ENCODE data around the gene PPP1R9B.

Gene PPP1R9B

DNA sequence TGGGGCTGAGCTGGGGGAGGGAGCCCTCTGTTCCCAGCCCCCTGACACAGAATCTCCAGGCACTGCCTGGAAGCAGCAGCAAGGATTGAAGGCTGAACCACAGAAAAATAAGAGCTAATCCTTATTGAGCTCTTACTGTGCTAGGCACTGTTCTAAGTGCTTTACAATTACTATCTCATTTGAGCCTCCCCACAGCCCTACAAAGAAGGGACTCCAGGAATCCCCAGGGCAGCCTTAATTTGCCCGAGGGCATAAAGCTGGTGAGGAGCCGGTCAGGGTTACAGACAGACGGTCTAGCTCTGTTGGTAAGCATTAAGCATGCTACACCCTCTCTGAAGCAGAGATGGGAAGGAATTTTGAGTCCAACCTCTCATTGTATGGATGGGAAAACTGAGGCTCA lies 27.5 kb downstream of the PPP1R9B start:
- no peak overlapping the region for H3K27ac ChIP-seq (ENCODE audit: low read depth, low read length)
- no peaks in the 10 kb centered on the region for H3K9me3 ChIP-seq (ENCODE audit: control insufficient read depth in 1 of 2, low read length in 2 of 2)
- H3K4me1 ChIP-seq (ENCODE audit: control insufficient read depth in 1 of 2, insufficient read depth in 2 of 2, low read length in 2 of 2), result peaks cover 8 to 16% of the 10 kb centered on the region in 2 donors
- H3K27me3 ChIP-seq (ENCODE audit: control insufficient read depth in 1 of 2, insufficient read depth in 2 of 2, low read length in 2 of 2), result peaks cover 0 to 3% of the 10 kb centered on the region in 2 donors
- H3K4me3 ChIP-seq (ENCODE audit: low read depth in 1 of 2, low read length in 2 of 2), result no peak overlapping the region
- no peak overlapping the region for H3K9ac ChIP-seq (ENCODE audit: low read depth in 1 of 2, low read length in 2 of 2)
- no peaks in the 10 kb centered on the region for H3K36me3 ChIP-seq (ENCODE audit: control insufficient read depth in 1 of 2, insufficient read depth in 2 of 2, low read length in 2 of 2)

DNA sequence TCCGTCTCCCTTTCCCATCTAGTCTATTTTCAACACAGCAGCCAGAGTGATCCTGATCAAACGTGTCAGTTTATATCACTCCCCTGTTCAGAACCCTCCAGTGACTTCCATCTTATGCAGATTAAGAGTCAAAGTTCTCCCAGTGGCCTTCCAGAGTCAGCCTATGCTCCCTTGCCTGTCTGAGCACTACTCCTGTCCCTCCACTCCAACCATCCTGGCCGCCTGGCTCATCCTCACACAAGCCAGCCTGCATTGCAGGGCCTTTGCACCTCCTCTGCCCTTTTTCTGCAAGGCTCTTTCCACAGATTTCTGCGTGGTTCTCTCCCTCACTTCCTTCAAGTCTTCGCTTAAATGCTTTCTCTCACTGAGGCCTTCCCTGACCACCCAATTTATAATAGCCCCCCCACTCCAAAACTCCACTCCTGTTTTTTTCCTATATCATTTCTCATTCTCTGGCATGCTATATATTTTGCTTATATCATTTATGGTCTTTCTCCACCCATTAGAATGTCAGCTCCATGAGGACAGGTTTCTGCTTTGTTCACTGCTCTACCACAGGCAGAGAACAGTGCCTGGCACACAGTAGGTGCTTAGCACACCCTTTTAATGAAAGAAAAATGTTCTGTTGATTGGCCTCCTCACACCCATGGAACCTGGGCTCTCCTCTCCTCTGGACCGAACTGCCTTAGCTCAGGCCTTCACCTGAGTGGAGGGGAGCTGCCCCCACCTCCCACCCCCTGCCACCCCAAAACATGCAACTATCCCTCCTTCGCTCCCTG lies 29.8 kb downstream of the PPP1R9B start:
- H3K27ac ChIP-seq (ENCODE audit: low read depth, low read length), result no peak overlapping the region
- H3K9ac ChIP-seq (ENCODE audit: low read depth in 1 of 2, low read length in 2 of 2), result no peak overlapping the region
- H3K4me3 ChIP-seq (ENCODE audit: low read depth in 1 of 2, low read length in 2 of 2), result no peak overlapping the region
- H3K4me1 ChIP-seq (ENCODE audit: control insufficient read depth in 1 of 2, insufficient read depth in 2 of 2, low read length in 2 of 2), result peaks cover 12 to 17% of the 10 kb centered on the region in 2 donors
- H3K9me3 ChIP-seq (ENCODE audit: control insufficient read depth in 1 of 2, low read length in 2 of 2), result no peaks in the 10 kb centered on the region
- peaks cover 4 to 8% of the 10 kb centered on the region in 2 donors for H3K27me3 ChIP-seq (ENCODE audit: control insufficient read depth in 1 of 2, insufficient read depth in 2 of 2, low read length in 2 of 2)
- no peaks in the 10 kb centered on the region for H3K36me3 ChIP-seq (ENCODE audit: control insufficient read depth in 1 of 2, insufficient read depth in 2 of 2, low read length in 2 of 2)

DNA sequence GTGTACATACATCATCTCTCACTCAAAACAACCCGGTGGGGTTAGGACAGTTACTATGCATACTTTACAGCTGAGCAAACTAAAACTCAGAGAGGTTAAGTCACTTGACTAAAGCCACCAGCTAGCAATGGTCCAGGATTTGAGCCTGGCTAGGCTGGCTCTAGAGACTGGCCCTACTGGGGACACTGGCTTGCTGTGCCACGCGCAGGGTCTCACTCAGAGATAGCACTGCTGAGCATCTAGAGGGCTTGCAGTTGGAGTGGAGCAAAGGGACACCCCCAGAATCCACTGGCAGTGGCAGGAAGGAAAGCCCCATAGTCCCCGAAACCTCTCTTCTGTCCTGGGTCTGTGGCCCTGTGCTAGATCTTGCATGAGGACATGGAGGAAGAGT lies 31.7 kb downstream of the PPP1R9B start:
- Histone ChIP-seq H3K4me3 (ENCODE audit: low read depth in 1 of 2, low read length in 2 of 2) (no peak overlapping the region), H3K9ac (ENCODE audit: low read depth in 1 of 2, low read length in 2 of 2) (no peak overlapping the region), H3K4me1 (ENCODE audit: control insufficient read depth in 1 of 2, insufficient read depth in 2 of 2, low read length in 2 of 2) (peaks cover 9 to 21% of the 10 kb centered on the region in 2 donors), H3K9me3 (ENCODE audit: control insufficient read depth in 1 of 2, low read length in 2 of 2) (no peaks in the 10 kb centered on the region), H3K36me3 (ENCODE audit: control insufficient read depth in 1 of 2, insufficient read depth in 2 of 2, low read length in 2 of 2) (no peaks in the 10 kb centered on the region), H3K27ac (ENCODE audit: low read depth, low read length) (no peak overlapping the region), H3K27me3 (ENCODE audit: control insufficient read depth in 1 of 2, insufficient read depth in 2 of 2, low read length in 2 of 2) (peaks cover 9 to 14% of the 10 kb centered on the region in 2 donors)

DNA sequence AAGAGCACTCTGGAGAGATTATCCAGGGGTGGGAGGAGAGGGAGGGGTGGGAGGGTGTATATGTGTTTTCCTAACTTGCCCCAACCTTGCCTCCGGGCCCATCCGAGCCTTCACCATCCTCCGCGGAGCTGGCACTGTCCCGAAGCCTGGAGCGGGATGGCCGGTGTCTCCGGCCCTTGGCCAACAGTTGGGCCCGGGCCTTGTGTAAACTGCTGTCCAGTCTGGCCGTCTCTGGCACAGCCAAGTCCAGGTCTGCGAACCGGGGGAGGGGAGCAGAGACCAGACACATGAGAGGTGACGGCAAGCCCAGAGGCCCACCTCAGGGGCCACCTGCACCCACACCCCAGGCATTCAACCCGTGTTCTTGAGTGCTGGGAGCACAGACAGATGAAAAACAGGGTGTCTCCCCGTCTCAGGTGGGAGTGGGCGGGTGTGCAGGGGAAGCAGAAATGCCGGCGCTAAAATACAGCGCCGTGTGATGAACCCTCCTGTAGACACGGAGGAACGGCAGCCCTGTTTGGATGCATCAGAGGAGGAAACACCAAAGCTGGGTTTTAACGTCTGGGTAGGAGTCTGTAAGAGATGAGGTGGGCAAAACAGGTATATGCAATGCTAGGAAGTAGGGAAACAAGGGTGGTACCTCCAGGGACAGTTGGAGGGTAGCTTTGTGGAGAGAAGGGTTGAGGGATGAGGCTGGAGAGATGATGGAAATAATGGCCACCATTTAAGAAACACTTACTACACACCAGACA lies 32.2 kb downstream of the PPP1R9B start:
- no peaks in the 10 kb centered on the region for H3K36me3 ChIP-seq (ENCODE audit: control insufficient read depth in 1 of 2, insufficient read depth in 2 of 2, low read length in 2 of 2)
- H3K9me3 ChIP-seq (ENCODE audit: control insufficient read depth in 1 of 2, low read length in 2 of 2), result no peaks in the 10 kb centered on the region
- H3K4me3 ChIP-seq (ENCODE audit: low read depth in 1 of 2, low read length in 2 of 2), result no peak overlapping the region
- no peak overlapping the region for H3K27ac ChIP-seq (ENCODE audit: low read depth, low read length)
- peaks cover 4 to 19% of the 10 kb centered on the region in 2 donors for H3K4me1 ChIP-seq (ENCODE audit: control insufficient read depth in 1 of 2, insufficient read depth in 2 of 2, low read length in 2 of 2)
- no peak overlapping the region for H3K9ac ChIP-seq (ENCODE audit: low read depth in 1 of 2, low read length in 2 of 2)
- peaks cover 9 to 14% of the 10 kb centered on the region in 2 donors for H3K27me3 ChIP-seq (ENCODE audit: control insufficient read depth in 1 of 2, insufficient read depth in 2 of 2, low read length in 2 of 2)

DNA sequence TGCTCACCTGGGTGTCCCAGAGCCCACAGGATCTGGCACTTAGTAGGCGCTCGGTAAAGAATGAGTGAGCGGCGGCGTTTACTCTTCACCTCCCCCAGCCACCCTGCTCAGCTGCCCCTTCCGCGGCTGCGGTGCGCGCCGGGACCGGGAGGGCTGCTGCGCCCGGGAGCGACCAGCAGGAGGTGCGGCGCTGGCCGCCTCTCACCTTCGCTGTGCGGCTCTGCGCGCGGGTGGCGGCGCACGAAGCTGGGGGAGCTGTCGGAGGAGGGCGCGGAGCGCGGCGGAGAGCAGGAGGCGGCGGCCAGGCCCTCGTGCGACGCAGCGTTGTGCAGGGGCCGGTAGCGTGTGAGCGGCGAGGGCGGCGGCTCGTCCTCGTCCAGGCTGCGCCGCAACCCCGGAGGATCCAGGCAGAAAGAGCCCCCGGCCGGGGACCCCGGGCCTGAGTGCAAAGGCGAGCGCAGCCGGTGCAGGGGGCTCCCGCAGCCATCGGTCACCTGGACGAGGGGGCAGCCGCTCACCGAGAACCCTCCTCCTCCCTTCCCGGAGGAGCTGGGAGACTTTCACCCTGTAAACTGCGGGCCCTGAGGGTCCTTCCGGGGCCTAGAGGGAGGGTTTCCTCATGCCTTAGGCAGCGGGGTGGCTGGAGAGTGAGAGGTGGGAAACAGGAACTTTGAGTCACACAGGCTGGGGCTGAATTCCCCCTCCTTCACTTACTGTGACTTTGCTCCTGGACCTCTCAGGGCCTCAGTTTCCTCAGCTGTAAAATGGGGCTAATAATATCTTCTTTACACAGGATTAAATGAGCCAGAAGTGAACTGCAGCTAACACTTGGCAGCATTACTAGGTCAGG lies 33.0 kb downstream of the PPP1R9B start:
- H3K27me3 ChIP-seq (ENCODE audit: control insufficient read depth in 1 of 2, insufficient read depth in 2 of 2, low read length in 2 of 2), result peaks cover 9 to 14% of the 10 kb centered on the region in 2 donors
- H3K4me1 ChIP-seq (ENCODE audit: control insufficient read depth in 1 of 2, insufficient read depth in 2 of 2, low read length in 2 of 2), result peaks cover 10 to 27% of the 10 kb centered on the region in 2 donors
- H3K9ac ChIP-seq (ENCODE audit: low read depth in 1 of 2, low read length in 2 of 2), result no peak overlapping the region
- no peak overlapping the region for H3K4me3 ChIP-seq (ENCODE audit: low read depth in 1 of 2, low read length in 2 of 2)
- no peaks in the 10 kb centered on the region for H3K36me3 ChIP-seq (ENCODE audit: control insufficient read depth in 1 of 2, insufficient read depth in 2 of 2, low read length in 2 of 2)
- H3K9me3 ChIP-seq (ENCODE audit: control insufficient read depth in 1 of 2, low read length in 2 of 2), result no peaks in the 10 kb centered on the region
- no peak overlapping the region for H3K27ac ChIP-seq (ENCODE audit: low read depth, low read length)

DNA sequence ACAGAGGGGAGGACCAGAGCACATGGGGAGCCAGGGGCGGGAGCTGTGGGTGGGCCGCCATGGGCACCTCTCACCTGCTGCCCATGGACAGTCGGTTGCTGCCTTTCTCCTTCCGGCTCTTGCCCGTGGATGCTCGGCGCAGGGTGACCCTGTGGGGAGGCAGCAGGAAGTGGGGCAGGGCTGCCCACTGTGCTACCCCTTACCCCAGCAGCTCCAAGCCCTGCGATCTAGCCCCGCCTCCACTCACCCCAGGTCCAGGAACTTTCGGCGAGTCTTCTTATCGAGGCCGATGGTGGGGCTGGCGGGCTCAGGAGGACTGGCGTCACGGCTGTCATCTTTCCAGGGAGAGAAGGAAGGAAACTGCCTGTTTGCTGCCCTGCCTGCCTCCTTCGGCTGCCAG lies 34.7 kb downstream of the PPP1R9B start:
- H3K36me3 ChIP-seq (ENCODE audit: control insufficient read depth in 1 of 2, insufficient read depth in 2 of 2, low read length in 2 of 2), result peaks cover 0 to 3% of the 10 kb centered on the region in 2 donors
- no peak overlapping the region for H3K4me3 ChIP-seq (ENCODE audit: low read depth in 1 of 2, low read length in 2 of 2)
- no peak overlapping the region for H3K27ac ChIP-seq (ENCODE audit: low read depth, low read length)
- peaks cover 9 to 14% of the 10 kb centered on the region in 2 donors for H3K27me3 ChIP-seq (ENCODE audit: control insufficient read depth in 1 of 2, insufficient read depth in 2 of 2, low read length in 2 of 2)
- H3K9ac ChIP-seq (ENCODE audit: low read depth in 1 of 2, low read length in 2 of 2), result no peak overlapping the region
- no peaks in the 10 kb centered on the region for H3K9me3 ChIP-seq (ENCODE audit: control insufficient read depth in 1 of 2, low read length in 2 of 2)
- H3K4me1 ChIP-seq (ENCODE audit: control insufficient read depth in 1 of 2, insufficient read depth in 2 of 2, low read length in 2 of 2), result peaks cover 22 to 40% of the 10 kb centered on the region in 2 donors

DNA sequence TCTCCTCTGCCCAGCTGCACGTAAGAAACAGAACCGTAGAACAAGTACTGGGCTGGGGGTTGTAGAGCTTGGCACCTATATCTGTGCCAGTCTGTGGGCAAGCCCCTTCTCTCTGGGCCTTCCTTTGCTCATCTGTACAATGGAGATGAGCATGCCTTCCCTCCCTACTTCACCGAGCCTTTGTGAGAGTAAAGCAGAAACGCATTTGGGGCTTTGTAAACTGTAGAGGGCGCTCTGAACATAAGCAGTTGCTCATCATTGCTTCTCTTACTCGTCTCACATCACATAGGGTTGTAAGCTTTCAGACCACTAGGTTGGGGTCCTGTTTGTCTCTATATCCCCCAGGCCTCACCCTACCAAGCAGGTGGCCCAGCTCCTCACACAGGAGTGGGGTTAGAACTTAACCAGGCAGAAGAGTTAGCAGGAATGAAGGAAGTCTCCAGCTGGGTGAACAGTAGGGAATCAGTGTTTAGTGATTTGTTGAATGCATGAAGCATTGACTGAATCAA lies 35.6 kb downstream of the PPP1R9B start:
- no peaks in the 10 kb centered on the region for H3K9me3 ChIP-seq (ENCODE audit: control insufficient read depth in 1 of 2, low read length in 2 of 2)
- H3K27me3 ChIP-seq (ENCODE audit: control insufficient read depth in 1 of 2, insufficient read depth in 2 of 2, low read length in 2 of 2), result peaks cover 9 to 14% of the 10 kb centered on the region in 2 donors
- H3K36me3 ChIP-seq (ENCODE audit: control insufficient read depth in 1 of 2, insufficient read depth in 2 of 2, low read length in 2 of 2), result peaks cover 0 to 11% of the 10 kb centered on the region in 2 donors
- no peak overlapping the region for H3K27ac ChIP-seq (ENCODE audit: low read depth, low read length)
- peaks cover 22 to 40% of the 10 kb centered on the region in 2 donors for H3K4me1 ChIP-seq (ENCODE audit: control insufficient read depth in 1 of 2, insufficient read depth in 2 of 2, low read length in 2 of 2)
- no peak overlapping the region for H3K9ac ChIP-seq (ENCODE audit: low read depth in 1 of 2, low read length in 2 of 2)
- H3K4me3 ChIP-seq (ENCODE audit: low read depth in 1 of 2, low read length in 2 of 2), result no peak overlapping the region

DNA sequence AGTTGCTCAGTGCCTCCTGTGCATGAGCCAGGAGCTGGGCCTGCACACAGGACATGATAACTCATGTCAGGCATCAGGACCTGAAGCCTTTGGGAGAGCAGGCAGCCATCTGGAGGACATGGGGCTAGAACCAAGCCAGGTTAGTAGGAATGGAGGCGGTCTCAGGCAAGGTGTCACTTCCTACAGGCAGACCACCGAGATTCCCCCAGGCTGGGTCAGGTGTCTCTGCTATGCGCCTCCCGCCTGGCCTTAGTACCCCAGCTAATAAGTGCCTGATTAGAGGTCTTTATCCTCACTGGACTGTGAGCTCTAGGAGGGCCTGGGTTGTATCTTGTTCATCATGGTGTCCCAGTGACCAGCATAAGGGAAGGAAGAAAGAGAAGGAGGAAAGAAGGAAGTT lies 36.1 kb downstream of the PPP1R9B start:
- Histone ChIP-seq H3K4me3 (ENCODE audit: low read depth in 1 of 2, low read length in 2 of 2) (no peak overlapping the region), H3K27ac (ENCODE audit: low read depth, low read length) (no peak overlapping the region), H3K36me3 (ENCODE audit: control insufficient read depth in 1 of 2, insufficient read depth in 2 of 2, low read length in 2 of 2) (peaks cover 5 to 14% of the 10 kb centered on the region in 2 donors), H3K9ac (ENCODE audit: low read depth in 1 of 2, low read length in 2 of 2) (no peak overlapping the region), H3K4me1 (ENCODE audit: control insufficient read depth in 1 of 2, insufficient read depth in 2 of 2, low read length in 2 of 2) (peaks cover 22 to 40% of the 10 kb centered on the region in 2 donors), H3K27me3 (ENCODE audit: control insufficient read depth in 1 of 2, insufficient read depth in 2 of 2, low read length in 2 of 2) (peaks cover 9 to 14% of the 10 kb centered on the region in 2 donors), H3K9me3 (ENCODE audit: control insufficient read depth in 1 of 2, low read length in 2 of 2) (no peaks in the 10 kb centered on the region)

DNA sequence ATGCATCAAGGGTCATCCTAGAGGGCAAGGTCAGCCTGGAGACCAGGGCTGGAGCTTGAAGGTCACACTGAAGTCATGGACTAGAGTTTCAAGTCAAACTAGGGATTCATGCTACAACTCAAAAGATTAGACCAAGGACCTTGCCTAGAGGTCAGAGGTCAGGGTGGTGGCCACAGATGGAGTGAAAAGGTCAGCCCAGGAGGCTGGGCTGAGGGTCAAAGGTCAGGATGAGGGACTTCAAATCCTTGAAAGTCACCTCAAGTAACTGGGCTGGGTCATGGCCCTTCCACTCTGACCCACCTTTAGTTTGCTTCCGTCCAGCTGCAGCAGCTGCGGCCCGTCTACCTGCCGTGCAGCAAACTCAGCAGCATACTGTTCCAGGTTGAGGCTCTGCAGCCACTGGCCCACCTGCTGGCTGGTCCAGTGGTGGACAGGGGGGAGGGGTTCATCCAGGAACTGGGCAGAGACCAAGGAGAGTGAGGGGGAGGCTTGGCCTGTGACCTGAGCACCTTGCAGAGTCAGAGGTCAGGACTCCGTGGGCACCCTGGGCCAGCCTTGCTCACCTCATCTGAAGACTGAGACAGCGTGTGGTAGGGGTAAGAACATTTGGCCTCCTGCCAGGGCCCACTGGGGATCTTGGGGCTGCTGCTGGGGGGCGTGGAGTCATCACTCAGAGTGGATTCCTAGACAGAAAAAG lies 36.7 kb downstream of the PPP1R9B start:
- Histone ChIP-seq H3K27me3 (ENCODE audit: control insufficient read depth in 1 of 2, insufficient read depth in 2 of 2, low read length in 2 of 2) (peaks cover 9 to 10% of the 10 kb centered on the region in 2 donors), H3K36me3 (ENCODE audit: control insufficient read depth in 1 of 2, insufficient read depth in 2 of 2, low read length in 2 of 2) (peaks cover 11 to 21% of the 10 kb centered on the region in 2 donors), H3K4me1 (ENCODE audit: control insufficient read depth in 1 of 2, insufficient read depth in 2 of 2, low read length in 2 of 2) (peaks cover 22 to 40% of the 10 kb centered on the region in 2 donors), H3K9ac (ENCODE audit: low read depth in 1 of 2, low read length in 2 of 2) (no peak overlapping the region), H3K9me3 (ENCODE audit: control insufficient read depth in 1 of 2, low read length in 2 of 2) (no peaks in the 10 kb centered on the region), H3K27ac (ENCODE audit: low read depth, low read length) (no peak overlapping the region), H3K4me3 (ENCODE audit: low read depth in 1 of 2, low read length in 2 of 2) (no peak overlapping the region)
